GM19328 (cell line): ENCODE data around the gene KCNIP4.

Experiments used
- ATAC-seq: cut with Tn5 transposase; IDR thresholded peaks from one replicate; pipeline ENCODE4 v1.9.1; 2021; ENCODE audit warnings: mild to moderate bottlenecking, moderate library complexity; ENCODE audit not compliant: unreplicated experiment

The KCNIP4 gene

DNA sequence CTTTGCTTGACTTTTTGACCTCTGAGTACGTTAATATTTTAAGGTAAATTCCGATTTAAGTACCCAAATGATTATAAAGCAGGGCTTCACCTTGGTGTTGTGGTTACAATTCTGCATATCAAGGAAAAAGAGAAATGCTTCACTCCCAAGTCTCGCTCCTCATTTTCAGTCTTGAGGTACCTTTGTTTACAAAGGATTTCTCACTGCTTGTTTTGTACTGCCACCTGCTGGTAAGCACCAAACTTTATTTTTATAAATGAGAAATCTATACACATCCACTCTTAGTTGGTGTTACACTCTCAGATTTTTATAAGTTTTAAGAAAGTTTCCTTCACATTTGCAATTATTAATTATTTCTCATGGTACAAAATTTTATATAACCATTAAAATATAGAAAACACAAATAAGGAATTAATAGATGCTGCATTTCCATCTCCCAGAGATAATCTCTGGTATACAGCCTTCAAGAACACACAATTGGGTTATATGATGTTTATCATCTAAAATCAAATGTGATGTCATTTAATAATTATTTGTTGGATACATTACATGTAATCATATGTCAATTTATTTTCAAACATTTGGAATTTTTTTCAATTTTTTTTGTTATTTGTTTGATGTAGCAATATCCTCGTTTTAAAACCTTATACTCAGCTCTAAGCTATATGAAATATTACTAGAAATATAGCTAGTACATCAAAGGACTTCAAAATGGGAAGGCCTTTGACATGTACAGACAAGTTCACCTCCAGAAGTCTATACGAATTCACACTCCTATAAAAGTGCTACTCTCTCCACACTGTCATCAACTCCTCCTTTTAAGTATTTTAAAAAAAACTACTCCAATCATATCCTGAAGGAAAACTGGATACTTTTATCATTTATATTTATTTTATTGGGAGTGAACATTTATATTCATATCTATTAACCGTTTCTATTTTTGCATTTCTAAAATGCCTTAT, 179.9 kb downstream of the KCNIP4 start:
- ATAC-seq: peak; percentile 52

DNA sequence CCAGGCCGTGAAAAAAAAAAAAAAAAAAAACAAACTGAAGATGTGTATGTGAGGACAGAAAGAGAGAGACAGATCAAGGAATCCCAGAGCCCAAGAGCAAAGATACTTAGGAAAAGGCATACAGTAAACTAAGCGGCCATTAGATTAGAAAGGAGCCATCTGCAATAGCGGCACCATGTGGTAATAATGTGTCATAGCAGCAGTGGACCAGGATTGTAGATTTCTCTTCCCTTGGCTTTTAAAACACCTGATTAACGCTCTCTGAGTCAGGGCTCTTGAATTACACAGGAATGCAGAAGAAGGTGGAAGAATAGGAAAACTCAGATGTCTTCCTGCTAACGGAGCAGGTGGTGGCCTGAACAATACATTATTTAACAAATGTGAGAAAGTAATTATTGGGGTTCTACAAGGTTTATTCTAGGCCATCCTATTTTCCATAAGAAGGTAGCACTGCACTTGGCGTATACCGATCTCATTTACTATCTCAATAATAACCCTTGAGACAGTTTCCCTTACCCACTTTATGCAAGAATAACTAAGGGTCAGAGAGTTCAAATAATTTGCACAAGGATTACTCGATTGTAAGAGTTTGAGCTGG, 182.7 kb downstream of the KCNIP4 start:
- peak; percentile 50 for ATAC-seq

DNA sequence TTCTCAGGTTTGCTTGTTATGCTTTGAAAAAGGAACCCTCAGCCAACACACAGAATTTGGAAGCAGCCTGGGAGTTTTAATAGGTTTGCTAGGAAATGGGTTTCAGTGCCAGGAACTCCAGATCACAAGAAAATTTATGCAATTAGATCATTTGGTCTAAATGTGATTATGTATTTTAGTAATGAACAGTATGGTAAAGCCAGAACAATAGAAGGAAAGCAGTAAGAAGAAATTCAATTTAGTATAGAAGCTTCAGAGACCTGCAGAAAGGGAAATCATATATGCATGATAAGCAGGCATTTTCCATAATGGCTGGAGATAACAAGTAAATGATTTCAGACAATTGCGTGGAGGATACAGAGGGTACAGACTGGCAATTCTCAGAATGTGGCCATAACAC, 184.7 kb downstream of the KCNIP4 start:
- ATAC-seq: no peak

DNA sequence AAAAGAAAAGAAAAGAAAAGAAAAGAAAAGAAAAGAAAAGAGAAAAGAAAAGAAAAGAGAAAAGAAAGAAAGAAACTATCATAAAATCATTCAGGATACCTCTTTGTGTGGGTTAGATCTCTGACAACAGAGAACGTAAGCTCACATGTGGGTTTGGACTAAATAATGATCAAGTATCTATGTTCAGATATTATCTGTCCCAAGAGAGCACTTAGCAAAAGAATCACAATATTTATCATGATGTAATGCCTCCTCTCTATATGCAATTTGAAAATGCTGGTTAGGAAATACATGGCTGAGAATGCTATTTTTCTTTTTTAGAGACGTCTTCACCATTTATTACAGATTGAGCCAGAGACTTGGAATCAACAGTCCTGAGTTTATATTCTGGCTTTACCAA, 191.3 kb downstream of the KCNIP4 start:
- ATAC-seq: no peak

DNA sequence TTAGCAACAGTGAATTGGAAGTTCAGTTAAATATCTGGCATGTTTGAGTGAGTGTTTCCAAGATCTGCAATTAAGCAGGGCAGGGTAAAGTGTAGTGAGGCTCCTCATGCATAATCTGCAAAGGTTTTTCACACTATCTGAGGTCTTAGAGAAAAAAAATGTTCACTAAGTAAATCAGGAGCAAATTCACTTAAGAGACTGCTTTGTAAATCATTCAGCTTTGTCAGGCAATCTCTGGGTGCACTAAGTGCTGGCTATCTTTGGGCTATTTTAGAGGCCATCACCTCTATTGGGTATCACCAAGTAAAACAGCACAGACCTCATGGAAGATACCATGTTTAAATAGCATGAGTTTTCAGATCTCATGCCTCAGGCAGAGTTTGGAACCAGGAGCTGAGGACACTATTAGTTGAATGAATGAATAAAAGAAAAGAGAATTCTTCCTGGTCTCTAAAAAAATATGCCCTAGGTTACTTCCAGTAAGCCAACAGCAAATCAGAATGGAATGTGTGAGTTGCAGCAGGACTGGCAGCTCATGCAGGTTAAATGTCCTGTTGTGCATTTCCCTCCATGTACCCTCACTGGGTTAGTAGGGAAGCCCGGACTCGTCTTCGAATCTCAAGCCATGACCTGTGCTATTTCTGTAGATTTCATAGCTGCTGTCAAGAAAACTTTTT, 195.3 kb downstream of the KCNIP4 start:
- no peak for ATAC-seq

DNA sequence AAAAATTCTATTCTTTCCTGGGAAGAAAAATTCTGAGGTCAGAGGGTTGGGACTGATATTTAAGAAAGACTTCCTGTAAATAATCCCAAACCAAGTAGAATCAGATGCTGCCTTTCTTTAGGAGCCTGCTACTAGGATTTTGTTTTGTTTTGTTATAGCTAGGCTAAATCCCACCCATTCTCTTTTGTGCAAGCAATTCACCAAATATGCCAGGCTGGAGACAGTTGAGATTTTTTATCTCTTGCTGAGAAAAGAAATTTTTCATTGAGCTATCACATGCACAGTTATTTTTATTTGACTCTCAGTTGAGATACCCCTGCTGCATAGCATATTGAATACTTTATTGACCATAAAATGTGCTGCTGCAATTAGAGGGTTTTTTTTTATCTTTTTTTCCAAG, 196.0 kb downstream of the KCNIP4 start:
- ATAC-seq: no peak

DNA sequence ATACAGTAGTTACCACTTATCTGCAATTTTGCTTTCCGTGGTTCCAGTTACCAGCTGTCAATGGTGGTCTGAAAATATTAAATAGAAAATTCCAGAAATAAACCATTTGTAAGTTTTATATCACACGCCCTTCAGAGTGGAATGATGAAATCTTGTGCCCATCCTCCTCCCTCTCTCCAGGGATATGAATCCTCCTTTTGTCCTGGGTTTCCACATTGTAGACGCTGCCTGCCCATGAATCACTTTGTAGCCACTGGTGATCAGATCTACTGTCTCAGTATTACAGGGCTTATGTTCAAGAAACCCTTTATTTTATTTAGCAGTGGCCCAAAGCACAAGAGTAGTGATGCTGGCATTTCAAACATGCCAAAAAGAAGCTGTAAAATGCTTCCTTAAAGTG, 198.6 kb downstream of the KCNIP4 start:
- ATAC-seq: no peak

DNA sequence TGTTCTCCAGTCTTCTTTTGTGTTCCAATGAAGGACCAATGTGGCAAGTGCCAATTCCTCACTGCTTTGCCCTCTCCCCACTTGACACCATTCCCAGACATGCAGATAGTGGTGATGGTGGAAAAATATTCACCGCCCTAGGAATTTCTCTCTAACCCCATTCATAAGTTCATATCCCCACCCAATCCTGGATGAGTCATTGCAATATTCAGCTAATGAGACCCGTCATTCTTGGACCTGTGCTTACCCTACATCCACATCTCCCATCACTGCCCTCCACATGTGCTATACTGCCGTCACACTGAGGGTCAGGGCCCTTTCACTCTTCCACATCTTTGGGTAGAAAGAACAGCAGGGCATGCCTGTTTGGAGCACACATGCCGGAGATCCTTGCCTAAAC, 199.2 kb downstream of the KCNIP4 start:
- ATAC-seq: no peak

DNA sequence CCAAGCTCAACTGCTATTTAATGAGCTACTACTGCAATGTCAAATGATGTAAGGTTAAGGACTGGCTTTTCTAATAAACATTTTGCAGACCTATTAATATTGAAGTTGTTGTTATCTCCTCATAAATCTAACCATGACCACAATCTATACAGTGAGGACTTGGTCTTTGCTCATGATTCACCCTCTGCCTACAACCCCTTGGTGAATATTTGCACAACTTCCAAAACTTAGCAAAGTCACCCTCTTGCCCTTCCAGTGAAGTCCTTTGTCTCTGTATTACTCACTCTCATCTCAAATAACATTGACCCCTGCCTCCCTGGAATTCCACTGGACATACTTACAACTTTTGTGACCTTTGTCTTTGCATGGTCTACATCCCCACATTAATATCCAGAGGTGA, 204.5 kb downstream of the KCNIP4 start:
- ATAC-seq: no peak

DNA sequence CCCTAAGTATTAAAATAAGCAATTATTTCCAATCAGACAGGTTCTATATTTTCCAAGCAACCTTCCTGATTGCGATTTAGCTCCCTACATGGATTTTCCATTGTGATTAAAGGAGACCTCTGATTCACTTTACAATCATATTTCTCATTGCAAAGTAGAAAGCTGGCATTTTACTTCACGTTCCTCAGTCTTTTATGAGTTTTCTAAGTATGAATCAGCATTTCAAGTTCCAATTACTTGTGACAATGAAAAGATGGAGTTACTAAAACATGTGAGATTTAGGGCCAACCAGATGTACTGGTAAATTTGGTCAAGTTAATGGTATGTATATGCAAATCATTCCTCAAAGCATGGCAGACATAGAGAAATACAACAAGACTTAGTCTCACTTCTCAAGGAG, 206.2 kb downstream of the KCNIP4 start:
- ATAC-seq: no peak

DNA sequence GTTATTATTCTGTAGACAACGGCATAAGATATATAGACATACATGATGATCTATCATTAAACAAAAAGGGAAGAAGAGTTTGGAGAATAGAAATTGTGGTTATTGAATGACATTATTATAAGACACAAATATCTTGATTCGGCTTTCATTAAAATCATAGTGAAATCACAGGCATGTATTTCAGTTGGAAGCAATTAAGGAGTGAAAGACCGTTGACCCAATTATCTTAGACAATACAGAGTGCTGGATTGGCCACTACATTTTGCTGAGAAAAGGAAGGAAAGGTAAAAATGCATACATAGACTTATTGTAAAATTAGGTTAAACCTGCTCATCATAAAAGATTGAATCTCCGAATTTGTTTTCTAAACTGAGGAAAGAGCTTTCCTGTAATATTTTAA, 209.8 kb downstream of the KCNIP4 start:
- ATAC-seq: no peak

DNA sequence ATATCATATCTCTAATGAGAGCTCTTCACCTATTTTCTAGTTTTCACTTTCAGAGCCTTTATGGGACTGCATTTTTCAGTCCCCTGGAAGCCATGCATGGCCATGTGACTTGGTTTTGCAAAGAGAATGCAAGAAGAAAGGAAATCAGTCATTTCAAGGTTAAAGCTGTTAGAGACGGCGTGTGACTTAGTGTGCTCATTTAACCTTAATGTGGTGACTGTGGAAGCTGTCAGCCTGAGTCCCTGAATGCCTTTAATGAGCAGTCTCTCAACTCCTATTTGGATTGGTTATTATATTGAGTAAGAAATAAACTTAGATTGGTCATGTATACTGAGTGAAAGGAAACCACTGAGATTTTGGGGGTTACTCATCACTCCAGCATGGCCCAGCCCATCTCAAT, 212.7 kb downstream of the KCNIP4 start:
- no peak for ATAC-seq

DNA sequence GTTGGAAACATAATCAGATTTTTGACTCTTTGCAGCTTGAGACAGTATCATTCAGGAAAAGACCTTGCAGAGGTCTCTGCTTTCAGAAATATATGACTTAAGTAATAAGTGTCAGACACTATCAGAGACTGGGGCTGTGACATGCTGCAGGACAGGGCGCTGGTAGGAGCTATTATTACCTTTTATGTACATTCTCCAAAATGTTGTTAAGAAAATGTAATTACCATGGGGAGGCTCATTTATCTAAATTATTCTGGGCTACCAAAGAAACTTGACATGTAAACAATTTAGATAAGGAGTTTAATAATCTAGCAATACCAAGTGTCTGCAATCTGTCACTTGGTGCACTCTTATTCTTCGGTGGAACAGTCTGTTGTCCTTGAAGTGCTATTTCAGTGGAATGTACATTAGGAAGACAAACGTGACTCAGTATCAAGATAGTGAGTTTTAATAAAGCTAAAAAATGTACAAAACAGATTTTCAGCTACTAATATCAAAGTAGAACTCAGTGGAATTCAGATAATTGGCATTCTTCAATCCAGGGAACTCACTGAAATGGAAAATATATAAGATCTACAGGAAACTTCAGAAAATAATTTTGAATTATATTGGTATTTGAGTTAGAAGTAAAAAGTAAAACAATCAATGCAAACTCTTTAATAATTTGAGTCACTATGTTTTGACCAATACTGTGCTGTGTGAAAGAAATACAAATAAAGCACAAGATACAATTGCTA, 214.5 kb downstream of the KCNIP4 start:
- ATAC-seq: no peak

DNA sequence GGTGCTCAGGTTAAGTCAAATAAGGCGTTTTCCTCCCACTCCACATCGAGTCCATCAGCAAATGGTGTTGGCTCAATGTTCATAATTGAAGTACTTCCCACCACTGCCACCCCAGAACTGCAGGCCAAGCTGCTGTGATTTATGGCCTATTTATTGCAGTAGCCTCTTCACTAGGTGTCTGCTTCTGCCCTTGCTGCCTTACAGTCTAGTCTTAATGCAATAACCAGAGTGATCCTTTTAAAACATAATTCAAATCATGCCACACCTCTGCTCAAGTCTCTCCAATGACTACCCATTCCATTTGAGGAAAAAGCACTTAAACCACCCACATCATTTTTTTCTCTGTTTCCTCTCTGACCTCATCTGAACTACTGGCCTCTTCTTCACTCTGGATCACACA, 220.3 kb downstream of the KCNIP4 start:
- ATAC-seq: no peak

DNA sequence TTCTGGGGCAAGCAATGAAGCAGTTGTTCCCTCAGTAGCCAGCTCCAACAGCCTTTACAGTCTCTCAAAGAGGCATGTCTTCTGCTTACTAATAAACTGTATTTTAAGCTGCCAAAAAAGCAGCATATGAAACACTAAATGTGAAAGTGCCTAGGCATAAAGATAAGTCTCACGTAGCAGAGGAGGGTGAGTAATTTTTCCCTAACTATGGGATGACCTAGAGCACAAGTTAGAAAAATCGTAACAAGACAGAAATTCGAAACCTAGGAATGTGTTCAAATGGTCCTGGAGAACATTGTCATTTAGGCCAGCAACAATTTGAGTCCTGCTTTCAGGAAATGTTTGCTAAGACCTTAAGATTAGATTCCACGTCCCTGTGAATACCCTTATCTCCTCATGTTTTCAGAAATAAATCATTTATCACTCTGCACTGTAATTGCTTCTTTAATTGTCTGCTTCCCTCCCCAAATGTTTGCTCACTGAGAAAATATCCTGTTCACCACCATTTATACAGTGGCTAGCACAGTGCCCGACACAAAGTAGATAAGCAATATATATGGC, 222.2 kb downstream of the KCNIP4 start:
- ATAC-seq: no peak

DNA sequence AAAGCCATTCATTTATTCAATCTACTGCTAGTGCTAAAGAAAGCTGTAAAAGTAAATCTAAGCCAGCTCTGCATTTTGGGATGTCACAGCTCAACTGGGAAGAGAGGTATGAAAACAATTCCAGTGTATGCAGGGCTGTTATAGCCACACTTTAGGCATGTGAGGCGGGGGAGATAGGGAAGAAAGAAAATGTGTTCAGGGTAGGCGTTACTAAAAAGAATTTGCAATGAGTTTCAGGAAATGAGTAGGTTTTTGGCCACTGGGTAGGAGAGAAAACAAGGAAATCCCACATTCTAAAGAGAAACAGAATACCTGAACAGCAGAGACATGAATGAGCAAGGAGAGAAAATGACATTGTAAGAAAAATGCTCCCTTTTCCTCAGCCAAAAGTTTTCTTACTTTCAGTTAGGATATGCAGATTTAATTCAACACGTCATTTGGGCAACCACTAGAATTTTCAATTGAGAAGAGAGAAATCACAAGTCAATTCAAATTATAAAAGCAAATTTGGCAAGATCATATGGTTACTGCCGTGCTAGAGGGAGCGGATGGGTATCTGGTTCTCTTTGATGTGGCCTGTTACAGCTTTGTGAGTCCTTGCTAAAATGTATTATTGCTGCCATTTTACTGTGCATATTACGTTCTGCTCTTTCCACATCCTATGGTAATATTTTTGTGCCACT, 226.3 kb downstream of the KCNIP4 start:
- ATAC-seq: no peak

DNA sequence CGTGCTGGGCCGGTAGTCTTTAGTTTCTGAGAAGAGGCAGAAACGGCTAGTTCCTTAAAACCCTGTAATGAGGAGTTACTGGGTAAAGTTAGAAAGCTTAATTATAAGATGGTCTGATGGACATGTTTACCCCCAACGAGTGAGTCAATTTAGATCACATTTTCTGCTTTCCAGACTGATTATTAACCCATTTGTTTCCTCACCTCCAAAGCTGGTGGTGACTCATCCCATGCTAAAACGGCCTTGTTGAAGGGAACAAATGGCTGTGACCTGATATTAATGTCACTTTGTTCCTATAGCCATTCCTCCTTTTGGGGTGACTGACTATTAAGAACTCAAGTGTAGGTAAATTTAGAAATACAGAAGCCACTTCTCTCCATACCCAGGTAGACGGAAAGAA, 232.0 kb downstream of the KCNIP4 start:
- no peak for ATAC-seq

DNA sequence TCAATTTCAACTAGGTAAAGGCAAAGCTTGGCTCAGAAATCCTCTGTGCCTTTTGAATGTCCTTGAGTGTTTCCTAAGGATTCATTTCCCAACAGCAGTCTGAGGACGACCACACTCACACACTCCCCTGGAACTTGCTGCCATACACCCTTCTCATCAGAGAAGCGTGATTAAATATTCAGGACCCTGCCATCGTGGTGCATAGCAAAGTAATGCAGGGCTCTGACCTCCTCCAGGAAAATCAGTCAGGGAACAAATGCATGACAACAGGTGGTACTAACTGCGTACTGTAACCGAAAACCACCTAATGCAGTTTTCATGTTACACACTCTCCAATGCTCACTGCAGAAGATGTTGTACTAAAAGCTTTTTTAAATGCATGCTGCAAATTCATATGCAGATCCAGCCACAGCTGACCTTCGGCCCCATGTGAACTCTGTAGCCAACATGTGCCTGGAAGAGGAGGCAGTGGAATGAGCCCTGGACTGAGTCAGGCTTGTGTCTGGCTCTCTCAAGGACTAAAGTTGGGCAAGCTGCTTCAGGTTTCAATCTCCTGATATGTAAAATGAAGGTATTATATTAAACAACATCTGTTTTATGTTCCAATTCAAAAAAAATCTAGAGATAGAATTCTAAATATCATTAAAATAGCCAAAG, 238.3 kb downstream of the KCNIP4 start:
- ATAC-seq: no peak

DNA sequence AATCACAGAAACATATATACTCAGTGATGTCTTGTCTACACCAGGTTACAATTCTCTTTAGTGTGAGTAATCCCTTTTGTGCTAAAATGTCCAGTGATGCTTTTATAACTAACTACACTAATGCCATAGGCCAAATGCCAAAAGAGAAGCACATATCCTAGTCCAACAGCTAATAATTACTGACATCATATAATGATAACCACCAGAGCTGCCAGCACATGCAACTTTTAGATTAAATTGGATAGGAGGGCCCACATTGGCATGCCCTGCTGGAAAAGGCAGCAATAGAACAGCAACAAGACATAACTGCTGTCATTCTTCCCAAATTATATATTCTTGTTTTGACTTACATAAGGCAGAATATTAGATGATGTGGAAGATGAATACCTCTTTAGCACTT, 238.8 kb downstream of the KCNIP4 start:
- no peak for ATAC-seq

DNA sequence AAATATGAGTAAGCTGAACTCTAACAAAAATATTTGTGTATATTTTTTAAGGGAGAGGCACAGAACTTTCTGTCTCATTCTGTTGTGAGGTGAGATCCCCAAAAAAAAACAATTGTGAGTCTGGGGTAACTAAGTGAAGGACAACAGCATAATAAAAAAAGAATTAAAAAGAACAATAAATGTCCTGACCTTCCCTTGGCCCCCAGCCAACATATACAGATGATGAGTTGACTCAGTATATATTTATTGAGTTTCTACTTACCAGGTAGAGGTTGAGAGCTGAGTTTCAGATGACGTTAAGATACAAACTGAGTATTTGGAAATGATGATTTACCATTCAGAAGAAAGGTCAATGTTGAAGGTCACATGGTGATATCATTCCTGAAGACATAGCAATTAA, 239.5 kb downstream of the KCNIP4 start:
- ATAC-seq: no peak
